T-cell (primary cell): Measurements from ENCODE around the gene TCHP. TPM values are rescaled to one million over a fixed set of nuclear protein-coding genes. Genes with fewer than 3 reads are reported as not detected.
"Not testable (repeated sequence)": the region's sequence is repeated elsewhere in the genome, so short reads cannot be mapped to it uniquely, and the experiment has no call there.

Experiments
- ATAC-seq, 4 experiments: fragments of 200-7000 bp in 3 of 4; fragments of 150-1000 bp in 1 of 4; cut with Tn5 transposase; replicated peaks in 1 of 4; 1 replicate in 3 of 4; 2 replicates in 1 of 4; pipeline ENCODE4 v1.10.0; 2021; ENCODE audit warnings: moderate library complexity in 3 of 4, mild to moderate bottlenecking in 2 of 4, moderate number of reproducible peaks in 1 of 4
- CTCF ChIA-PET, 2 donors: fragments of 300-600 bp; sonication (Branson Sonifier 250); formaldehyde crosslinking; loops; one replicate each; lab custom pipeline; 2022; ENCODE audit warnings: antibody characterized with exemption in 2 of 2; lab: Charles Lee
- POLR2A ChIA-PET, 2 donors: fragments of 300-600 bp; sonication (Branson Sonifier 250); formaldehyde crosslinking; loops; one replicate each; lab custom pipeline; 2022; ENCODE audit warnings: antibody characterized with exemption in 2 of 2; lab: Charles Lee
- DNase-seq, 35 experiments: peaks; one replicate each; pipeline versions ENCODE4 v3.0.0 to v3.0.0-alpha.2; 2013 to 2023
- H3K27ac ChIP-seq: one replicate; pipeline ENCODE4 v1.5.1; 2013; ENCODE audit warnings: low read length
- H3K27me3 ChIP-seq, 2 experiments: replicated peaks in 1 of 2; 1 replicate in 1 of 2; 2 replicates in 1 of 2; pipeline versions ENCODE4 v1.6.1 to v1.7.0; 2013; ENCODE audit warnings: low read length in 1 of 2, mixed read lengths in 1 of 2; ENCODE audit not compliant: control insufficient read depth in 2 of 2, insufficient read depth in 2 of 2; ENCODE audit errors: extremely low read depth in 1 of 2
- H3K36me3 ChIP-seq, 2 donors: 1 replicate in 1 of 2; 2 replicates in 1 of 2; pipeline versions ENCODE4 v1.6.1 to v1.7.0; 2013; ENCODE audit warnings: low read length in 1 of 2; ENCODE audit not compliant: control insufficient read depth in 2 of 2, insufficient read depth in 1 of 2; ENCODE audit errors: extremely low read depth in 1 of 2
- H3K4me1 ChIP-seq, 2 experiments: 1 replicate in 1 of 2; 2 replicates in 1 of 2; pipeline versions ENCODE4 v1.6.1 to v1.7.0; 2013; ENCODE audit warnings: low read length in 2 of 2, mixed read lengths in 1 of 2; ENCODE audit not compliant: insufficient read depth in 2 of 2, control insufficient read depth in 1 of 2; ENCODE audit errors: extremely low read depth in 1 of 2
- H3K4me3 ChIP-seq, 2 donors: 1 replicate in 1 of 2; 2 replicates in 1 of 2; pipeline versions ENCODE4 v1.5.1 to v1.7.0; 2013; ENCODE audit warnings: mild to moderate bottlenecking in 2 of 2, low read length in 1 of 2, moderate library complexity in 1 of 2; ENCODE audit not compliant: control insufficient read depth in 1 of 2; ENCODE audit errors: extremely low read depth in 1 of 2
- H3K9me3 ChIP-seq: 2 replicates; pipeline ENCODE4 v1.7.0; 2013
- H3K27ac Mint-ChIP-seq, 2 donors: one replicate each; pipeline ENCODE4 v1.8.0; 2020 to 2021; ENCODE audit warnings: mild to moderate bottlenecking in 2 of 2, mixed read lengths in 2 of 2
- H3K27me3 Mint-ChIP-seq, 2 donors: one replicate each; pipeline ENCODE4 v1.8.0; 2021 to 2022; ENCODE audit warnings: mixed read lengths in 2 of 2
- H3K36me3 Mint-ChIP-seq: one replicate; pipeline ENCODE4 v1.8.0; 2021; ENCODE audit warnings: mixed read lengths
- H3K4me1 Mint-ChIP-seq, 3 donors: one replicate each; pipeline ENCODE4 v1.8.0; 2020 to 2022; ENCODE audit warnings: mixed read lengths in 3 of 3, mild to moderate bottlenecking in 1 of 3
- H3K4me3 Mint-ChIP-seq, 3 donors: one replicate each; pipeline ENCODE4 v1.8.0; 2020 to 2022; ENCODE audit warnings: mild to moderate bottlenecking in 3 of 3, mixed read lengths in 3 of 3, moderate library complexity in 3 of 3
- H3K9me3 Mint-ChIP-seq, 3 donors: one replicate each; pipeline ENCODE4 v1.8.0; 2020 to 2022; ENCODE audit warnings: mixed read lengths in 3 of 3
- WGBS: methylation state at CpG from one replicate; pipeline ENCODE4 v1.1.5; 2013; ENCODE audit warnings: missing lambda C conversion rate; ENCODE audit not compliant: insufficient coverage; 5-methylcytosine and 5-hydroxymethylcytosine counted together
- total RNA-seq, 35 experiments: library from RNA in 6 of 35; stranded (reverse) in 6 of 35; fragments of 120-200 nt in 1 of 35; gene quantifications; one replicate each; pipeline versions ENCODE4 v1.2.1 to v1.2.4 and lab custom pipeline; 2013 to 2026

TCHP gene
- total RNA-seq, 5 donors from 2014 or later (not counting 1 experiment from before 2014, with no cell fraction given): 25.9 to 41.5 (median 37.3) TPM

DNA sequence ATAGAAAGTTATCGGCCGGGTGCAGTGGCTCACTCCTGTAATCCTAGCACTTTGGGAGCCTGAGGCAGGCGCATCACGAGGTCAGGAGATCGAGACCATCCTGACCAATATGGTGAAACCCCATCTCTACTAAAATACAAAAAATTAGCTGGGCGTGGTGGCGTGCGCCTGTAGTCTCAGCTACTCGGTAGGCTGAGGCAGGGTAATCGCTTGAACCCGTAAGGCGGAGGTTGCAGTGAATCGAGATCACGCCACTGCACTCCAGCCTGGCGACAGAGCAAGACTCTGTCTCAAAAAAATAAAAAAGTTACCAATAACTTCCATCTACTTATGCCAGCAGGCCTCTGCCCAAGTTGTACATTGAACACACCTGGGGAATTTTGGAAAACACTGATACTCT, 729 bp upstream of the TCHP start:
- H3K27me3 Mint-ChIP-seq, ATAC-seq, CTCF ChIA-PET, DNase-seq, H3K36me3 Mint-ChIP-seq, H3K9me3 ChIP-seq, H3K9me3 Mint-ChIP-seq, POLR2A ChIA-PET, H3K27me3 ChIP-seq: not testable (repeated sequence)
- H3K36me3 ChIP-seq: peaks cover 0 to 16% of the 10 kb centered on the region in 2 donors
- H3K4me3 ChIP-seq: peak overlapping the region; percentile 81 to 82
- H3K4me3 Mint-ChIP-seq: peak overlapping the region; percentile 86 to 95 (median 94)
- peaks cover 27 to 29% (median 27%) of the 10 kb centered on the region in 3 donors for H3K4me1 Mint-ChIP-seq
- 97% methylated on average over 8 of the region's 15 CpGs for WGBS
- H3K27ac ChIP-seq: peak overlapping the region; percentile 66
- H3K4me1 ChIP-seq: peaks cover 8 to 29% of the 10 kb centered on the region in 2 experiments
- peak overlapping the region; percentile 98 to 99 for H3K27ac Mint-ChIP-seq

DNA sequence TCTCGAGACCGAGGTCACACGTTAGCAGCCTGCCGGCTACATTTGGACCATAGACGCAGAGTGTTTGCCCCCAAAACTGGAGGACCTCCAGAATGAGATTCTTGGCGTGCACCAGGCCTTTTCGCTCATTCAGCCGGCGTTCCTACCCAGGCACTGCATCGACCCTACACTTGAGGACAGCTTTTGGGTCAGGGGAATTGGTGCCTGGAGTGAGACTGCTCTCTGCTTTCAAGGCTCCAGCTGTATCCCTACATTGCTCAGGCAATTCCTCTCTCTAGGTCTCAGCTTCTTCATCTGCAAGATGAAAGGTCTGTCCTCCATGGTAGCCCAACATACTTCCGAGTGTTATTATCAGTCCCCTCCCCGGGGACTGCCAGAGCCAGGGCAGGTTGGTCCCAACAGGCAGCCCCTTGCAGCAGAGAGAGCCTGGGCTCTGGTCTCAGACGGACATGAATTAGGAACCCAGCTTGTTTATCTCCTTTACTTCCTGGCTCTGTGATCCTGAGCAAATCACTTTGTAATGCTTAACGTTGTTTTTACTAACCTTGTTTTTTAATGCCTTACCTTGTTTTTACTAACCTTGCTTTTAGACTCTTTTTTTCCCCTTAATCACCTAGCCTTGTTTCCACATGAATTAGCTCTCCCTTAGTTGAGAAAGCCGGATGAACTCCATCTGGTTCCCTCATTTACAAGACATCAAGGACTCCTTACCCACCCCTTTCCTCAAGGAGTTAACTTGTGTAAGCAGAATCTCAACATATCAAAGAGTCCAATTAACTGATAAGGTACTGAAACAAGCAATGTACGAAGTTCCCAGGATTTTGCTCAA, 892 bp downstream of the TCHP start:
- H3K36me3 ChIP-seq: peaks cover 4 to 31% of the 10 kb centered on the region in 2 donors
- H3K27me3 Mint-ChIP-seq: no peaks in the 10 kb centered on the region
- H3K9me3 Mint-ChIP-seq: no peaks in the 10 kb centered on the region
- H3K4me3 Mint-ChIP-seq: peak overlapping the region; percentile 86 to 95 (median 94)
- H3K9me3 ChIP-seq: no peaks in the 10 kb centered on the region
- peak overlapping the region; percentile 91 to 98 for H3K27ac Mint-ChIP-seq
- H3K36me3 Mint-ChIP-seq: peaks cover 23% of the 10 kb centered on the region
- ChIA-PET CTCF (interaction anchor here (0.5 to 1.2 kb wide), 5 partner anchors 10 to 93 kb away, joined by 3 to 5 read pairs (median 4); no protein-coding TSS in a partner anchor), POLR2A (interaction anchor here (0.6 to 1.1 kb wide), 3 partner anchors 12 to 102 kb away, joined by 4 to 7 read pairs (median 5); no protein-coding TSS in a partner anchor)
- peaks cover 27 to 29% (median 27%) of the 10 kb centered on the region in 3 donors for H3K4me1 Mint-ChIP-seq
- peak overlapping the region; percentile 81 to 82 for H3K4me3 ChIP-seq
- H3K27ac ChIP-seq: peak overlapping the region; percentile 20
- 1% methylated on average over 13 of the region's 16 CpGs for WGBS
- DNase-seq: no peak
- H3K27me3 ChIP-seq: no peaks in the 10 kb centered on the region
- H3K4me1 ChIP-seq: peaks cover 8 to 29% of the 10 kb centered on the region in 2 experiments
- ATAC-seq: peak in 3 of 4 experiments; percentile 4 to 10 (median 5)

DNA sequence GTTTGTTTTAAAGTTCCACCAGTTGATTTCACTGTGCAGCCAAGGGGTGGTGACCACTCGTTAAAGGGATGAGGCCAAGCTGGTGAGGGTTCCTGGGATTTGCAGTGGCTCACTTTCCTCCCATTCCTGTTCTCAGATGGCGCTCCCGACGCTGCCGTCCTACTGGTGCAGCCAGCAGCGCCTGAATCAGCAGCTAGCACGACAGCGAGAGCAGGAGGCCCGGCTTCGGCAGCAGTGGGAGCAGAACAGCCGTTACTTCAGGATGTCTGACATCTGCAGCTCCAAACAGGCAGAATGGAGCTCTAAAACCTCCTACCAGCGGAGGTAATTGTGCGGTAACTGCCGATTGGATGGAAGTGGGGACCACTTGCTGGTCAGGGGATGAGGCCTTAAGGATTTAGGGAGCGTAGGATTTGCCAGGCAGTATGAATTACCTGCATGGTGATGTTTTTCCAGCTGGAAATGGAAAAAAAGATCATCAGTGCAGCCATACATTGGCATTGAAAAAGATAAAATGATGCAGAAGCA, 2.9 kb downstream of the TCHP start:
- POLR2A ChIA-PET: no interaction called here

GRCh38 chr12:109905301-109905700, 5.2 kb downstream of the TCHP start:
- peaks cover 49% of the 10 kb centered on the region for H3K36me3 Mint-ChIP-seq
- peaks cover 4 to 20% of the 10 kb centered on the region in 2 experiments for H3K4me1 ChIP-seq
- no peaks in the 10 kb centered on the region for H3K9me3 Mint-ChIP-seq
- ATAC-seq: no peak
- ChIA-PET POLR2A (no interaction called here), CTCF (no interaction called here)
- no peak overlapping the region for H3K27ac Mint-ChIP-seq
- H3K4me3 ChIP-seq: no peak overlapping the region
- H3K4me3 Mint-ChIP-seq: no peak overlapping the region
- H3K27me3 ChIP-seq: no peaks in the 10 kb centered on the region
- no peak for DNase-seq
- H3K4me1 Mint-ChIP-seq: peaks cover 16 to 20% (median 18%) of the 10 kb centered on the region in 3 donors
- 97% methylated on average over 6 of the region's 10 CpGs for WGBS
- H3K36me3 ChIP-seq: peaks cover 19 to 68% of the 10 kb centered on the region in 2 donors
- H3K27me3 Mint-ChIP-seq: no peaks in the 10 kb centered on the region
- H3K9me3 ChIP-seq: no peaks in the 10 kb centered on the region
- H3K27ac ChIP-seq: no peak overlapping the region

More for the DNA sequence above, 2.9 kb downstream of the TCHP start:
- CTCF ChIA-PET: no interaction called here
- H3K27ac Mint-ChIP-seq: no peak overlapping the region
- H3K36me3 Mint-ChIP-seq: peaks cover 38% of the 10 kb centered on the region
- no peak for DNase-seq
- no peak overlapping the region for H3K4me3 Mint-ChIP-seq
- 97% methylated on average over 14 of the region's 15 CpGs for WGBS
- Histone ChIP-seq H3K4me3 (no peak overlapping the region), H3K27me3 (no peaks in the 10 kb centered on the region), H3K4me1 (peaks cover 8 to 29% of the 10 kb centered on the region in 2 experiments), H3K9me3 (no peaks in the 10 kb centered on the region), H3K27ac (no peak overlapping the region), H3K36me3 (peaks cover 11 to 51% of the 10 kb centered on the region in 2 donors)
- H3K27me3 Mint-ChIP-seq: no peaks in the 10 kb centered on the region
- H3K4me1 Mint-ChIP-seq: peaks cover 27% of the 10 kb centered on the region in 3 donors
- H3K9me3 Mint-ChIP-seq: no peaks in the 10 kb centered on the region
- no peak for ATAC-seq

- H3K9me3 Mint-ChIP-seq: no peaks in the 10 kb centered on the region
- DNase-seq (no peak), ATAC-seq (no peak)
- CTCF ChIA-PET: interaction anchor here (0.5 to 0.7 kb wide), 2 partner anchors 9 to 480 kb away, joined by 3 to 6 read pairs; no protein-coding TSS in a partner anchor
- no peaks in the 10 kb centered on the region for H3K4me1 Mint-ChIP-seq
- 96% methylated on average over 3 of the region's 8 CpGs for WGBS
- H3K36me3 ChIP-seq: peaks cover 37 to 89% of the 10 kb centered on the region in 2 donors
- no peak overlapping the region for H3K4me3 Mint-ChIP-seq
- H3K4me3 ChIP-seq: no peak overlapping the region
- peaks cover 59% of the 10 kb centered on the region for H3K36me3 Mint-ChIP-seq
- H3K9me3 ChIP-seq: no peaks in the 10 kb centered on the region
- no peak overlapping the region for H3K27ac ChIP-seq
- no peaks in the 10 kb centered on the region for H3K27me3 Mint-ChIP-seq
- no peaks in the 10 kb centered on the region for H3K27me3 ChIP-seq
- POLR2A ChIA-PET: no interaction called here
- H3K27ac Mint-ChIP-seq: peak overlapping the region; percentile 27 to 55
- H3K4me1 ChIP-seq: no peaks in the 10 kb centered on the region
Measured at GRCh38 chr12:109910254-109910968, 10.3 kb downstream of the TCHP start.

- H3K27me3 Mint-ChIP-seq: no peaks in the 10 kb centered on the region
Measured at GRCh38 chr12:109910969-109911348, 10.9 kb downstream of the TCHP start.

More at GRCh38 chr12:109910969-109911348, 10.9 kb downstream of the TCHP start:
- Mint-ChIP-seq H3K9me3 (no peaks in the 10 kb centered on the region), H3K27ac (peak overlapping the region; percentile 27 to 55), H3K4me1 (no peaks in the 10 kb centered on the region), H3K4me3 (no peak overlapping the region), H3K36me3 (peaks cover 59% of the 10 kb centered on the region)
- Histone ChIP-seq H3K27ac (no peak overlapping the region), H3K4me3 (no peak overlapping the region), H3K27me3 (no peaks in the 10 kb centered on the region), H3K9me3 (no peaks in the 10 kb centered on the region), H3K4me1 (no peaks in the 10 kb centered on the region), H3K36me3 (peaks cover 34 to 90% of the 10 kb centered on the region in 2 donors)
- ATAC-seq (no peak), DNase-seq (peak in 2 of 35 experiments; percentile 10 to 20)
- 91% methylated on average over 11 of the region's 12 CpGs for WGBS
- CTCF ChIA-PET: interaction anchor here (0.7 to 1.0 kb wide), 2 partner anchors 10 to 22 kb away, joined by 3 read pairs; no protein-coding TSS in a partner anchor
- POLR2A ChIA-PET: no interaction called here
